Measurements from ENCODE around the gene RNF4. TPM values are rescaled to one million over a fixed set of nuclear protein-coding genes. Genes with fewer than 3 reads are reported as not detected.

RNF4 gene
- total RNA-seq, 1 experiment from 2014 or later = 92.0 TPM

DNA sequence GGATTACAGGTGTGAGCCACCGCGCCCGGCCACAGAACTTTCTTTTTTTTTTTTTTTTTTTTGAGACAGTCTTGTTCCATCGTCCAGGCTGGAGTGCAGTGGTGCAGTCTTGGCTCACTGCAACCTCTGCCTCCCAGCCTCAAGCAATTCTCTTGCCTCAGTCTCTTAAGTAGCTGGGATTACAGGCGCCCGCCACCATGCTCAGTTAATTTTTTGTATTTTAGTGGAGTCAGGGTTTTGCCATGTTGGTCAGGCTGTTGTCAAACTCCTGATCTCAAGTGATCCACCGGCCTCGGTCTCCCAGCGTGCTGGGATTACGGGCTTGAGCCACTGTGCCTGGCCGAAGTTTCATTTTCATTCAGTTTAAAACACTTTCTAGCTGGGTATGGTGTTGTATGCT lies 83.9 kb downstream of the RNF4 start:
- H3K14ac ChIP-seq (ENCODE audit: insufficient read depth, low read length) = no peak overlapping the region
- no peak overlapping the region for H4K5ac ChIP-seq (ENCODE audit: insufficient read length, low read depth, low read length)
- no peak overlapping the region for H4K91ac ChIP-seq (ENCODE audit: insufficient read length, low read depth, low read length)
- H4K8ac ChIP-seq (replicated peaks; ENCODE audit: insufficient read length, low read depth, low read length) = no peak overlapping the region
- H3K79me2 ChIP-seq (ENCODE audit: insufficient read depth, low read length) = peaks cover 27% of the 10 kb centered on the region
- H2BK15ac ChIP-seq (ENCODE audit: low read depth, low read length) = no peak overlapping the region
- no peak overlapping the region for H2BK12ac ChIP-seq (ENCODE audit: insufficient read length, low read depth, low read length)
- no peaks in the 10 kb centered on the region for H3K79me1 ChIP-seq (ENCODE audit: insufficient read depth, low read depth, low read length, poor library complexity, severe bottlenecking)
- no CpG with 5 or more reads among the region's 11 CpGs for WGBS (ENCODE audit: extremely low coverage, insufficient read length, low lambda C conversion rate)
- H3K27me3 ChIP-seq (ENCODE audit: insufficient read depth, low read length) = no peaks in the 10 kb centered on the region
- H3K9ac ChIP-seq (ENCODE audit: extremely low read depth, insufficient read length, low read length) = no peak overlapping the region
- no peak overlapping the region for H3K4me2 ChIP-seq (ENCODE audit: insufficient read depth, insufficient read length, low read length)
- no peak overlapping the region for H2BK120ac ChIP-seq (ENCODE audit: low read depth, low read length, poor library complexity, severe bottlenecking)
- no peaks in the 10 kb centered on the region for H3K27me3 Mint-ChIP-seq (ENCODE audit: low read depth)
- H4K20me1 ChIP-seq (ENCODE audit: control insufficient read depth, insufficient read depth, insufficient read length) = no peaks in the 10 kb centered on the region
- H2BK20ac ChIP-seq (ENCODE audit: low read depth, low read length, poor library complexity, severe bottlenecking) = no peak overlapping the region
- H2BK5ac ChIP-seq (ENCODE audit: insufficient read length, low read length) = no peak overlapping the region
- no peak overlapping the region for H3K56ac ChIP-seq (ENCODE audit: insufficient read length, low read depth, low read length)
- H3K27ac Mint-ChIP-seq = no peak overlapping the region
- H3K4me1 Mint-ChIP-seq = peaks cover 5 to 10% of the 10 kb centered on the region in 2 experiments; a peak in 2 of 4 replicates
- no peak for DNase-seq
- peaks cover 0 to 5% (median 2%) of the 10 kb centered on the region in 3 experiments; a peak in 1 of 7 replicates for H3K36me3 Mint-ChIP-seq (ENCODE audit: insufficient read depth in 1 of 3, low read depth in 3 of 3)
- H3K27ac ChIP-seq (ENCODE audit: insufficient read length, low read depth, low read length) = no peak overlapping the region
- no peak overlapping the region for H3K23ac ChIP-seq (ENCODE audit: insufficient read length, low read depth, low read length)
- H2AK5ac ChIP-seq (ENCODE audit: insufficient read length, low read length) = no peak overlapping the region
- H2AFZ ChIP-seq (ENCODE audit: low read length) = no peak overlapping the region
- TF ChIP-seq, protein P1, sequence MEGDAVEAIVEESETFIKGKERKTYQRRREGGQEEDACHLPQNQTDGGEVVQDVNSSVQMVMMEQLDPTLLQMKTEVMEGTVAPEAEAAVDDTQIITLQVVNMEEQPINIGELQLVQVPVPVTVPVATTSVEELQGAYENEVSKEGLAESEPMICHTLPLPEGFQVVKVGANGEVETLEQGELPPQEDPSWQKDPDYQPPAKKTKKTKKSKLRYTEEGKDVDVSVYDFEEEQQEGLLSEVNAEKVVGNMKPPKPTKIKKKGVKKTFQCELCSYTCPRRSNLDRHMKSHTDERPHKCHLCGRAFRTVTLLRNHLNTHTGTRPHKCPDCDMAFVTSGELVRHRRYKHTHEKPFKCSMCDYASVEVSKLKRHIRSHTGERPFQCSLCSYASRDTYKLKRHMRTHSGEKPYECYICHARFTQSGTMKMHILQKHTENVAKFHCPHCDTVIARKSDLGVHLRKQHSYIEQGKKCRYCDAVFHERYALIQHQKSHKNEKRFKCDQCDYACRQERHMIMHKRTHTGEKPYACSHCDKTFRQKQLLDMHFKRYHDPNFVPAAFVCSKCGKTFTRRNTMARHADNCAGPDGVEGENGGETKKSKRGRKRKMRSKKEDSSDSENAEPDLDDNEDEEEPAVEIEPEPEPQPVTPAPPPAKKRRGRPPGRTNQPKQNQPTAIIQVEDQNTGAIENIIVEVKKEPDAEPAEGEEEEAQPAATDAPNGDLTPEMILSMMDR (conservative IDR thresholded peaks at IDR 0.05) = no peak
- H3K23me2 ChIP-seq (ENCODE audit: insufficient read length, low read depth, low read length, poor library complexity, severe bottlenecking) = no peaks in the 10 kb centered on the region
- H3K9me3 ChIP-seq (ENCODE audit: control insufficient read depth, low read depth, low read length) = no peaks in the 10 kb centered on the region
- H3K4ac ChIP-seq (ENCODE audit: low read depth, low read length) = no peak overlapping the region
- H3K4me3 Mint-ChIP-seq = no peak overlapping the region
- H3T11ph ChIP-seq (ENCODE audit: low read length) = no peak overlapping the region
- H3K18ac ChIP-seq (ENCODE audit: insufficient read length, low read depth, low read length) = no peak overlapping the region
- no peaks in the 10 kb centered on the region for H3K9me3 Mint-ChIP-seq
- no peaks in the 10 kb centered on the region; the same call in 1 of the 2 replicates for H3K4me1 ChIP-seq (ENCODE audit: insufficient read depth, low read length)
